Liver (tissue), 3 donors: ENCODE data around the gene RYR1.

Experiments used
- CTCF ChIP-seq: fragments of 150-350 bp; IDR thresholded peaks from 2 replicates; pipeline ENCODE4 v1.5.1; 2017; ENCODE audit warnings: improper control_type of control experiment, low read depth, low read length; ENCODE audit not compliant: missing input control
- EGR1 ChIP-seq, 2 donors: IDR thresholded peaks; 2 replicates each; pipeline ENCODE4 v1.6.1; 2016 to 2018; ENCODE audit warnings: antibody characterized with exemption in 2 of 2, low read depth in 2 of 2
- FOXA1 ChIP-seq: IDR thresholded peaks from 2 replicates; pipeline ENCODE4 v1.6.1; 2016; ENCODE audit warnings: antibody characterized with exemption
- FOXA2 ChIP-seq: IDR thresholded peaks from 2 replicates; pipeline ENCODE4 v1.6.1; 2016; ENCODE audit warnings: antibody characterized with exemption
- RAD21 ChIP-seq, 2 donors: IDR thresholded peaks; 2 replicates each; pipeline ENCODE4 v1.6.1; 2016; ENCODE audit warnings: antibody characterized with exemption in 2 of 2, mild to moderate bottlenecking in 2 of 2
- REST ChIP-seq: IDR thresholded peaks from 2 replicates; pipeline ENCODE4 v1.6.1; 2016; ENCODE audit warnings: antibody characterized with exemption, mild to moderate bottlenecking
- SP1 ChIP-seq: IDR thresholded peaks from 2 replicates; pipeline ENCODE4 v1.6.1; 2018; ENCODE audit warnings: antibody characterized with exemption, mild to moderate bottlenecking
- TAF1 ChIP-seq: conservative IDR thresholded peaks from 2 replicates; pipeline ENCODE4 v1.6.1; 2016; ENCODE audit warnings: antibody characterized with exemption, mild to moderate bottlenecking
- ZBTB33 ChIP-seq: IDR thresholded peaks from 2 replicates; pipeline ENCODE4 v1.6.1; 2016; ENCODE audit warnings: antibody characterized with exemption
- donor health status: healthy.
- donor health status: healthy.

GRCh38 chr19:38500450-38500849 lies 67.0 kb downstream of the RYR1 start:
- TF ChIP-seq CTCF, result no peak
- no peak for TF ChIP-seq FOXA1
- TF ChIP-seq TAF1, result no peak
- TF ChIP-seq REST, result no peak
- TF ChIP-seq SP1, result no peak
- TF ChIP-seq EGR1 (IDR thresholded peaks at IDR 0.05; ENCODE audit: low read depth in 2 of 2), result no peak
- TF ChIP-seq FOXA2, result no peak
- TF ChIP-seq ZBTB33, result no peak
- no peak for TF ChIP-seq RAD21 (IDR thresholded peaks at IDR 0.05)
